H9 (cell line): Measurements from ENCODE around the gene SAMM50. TPM values are rescaled to one million over a fixed set of nuclear protein-coding genes. Genes with fewer than 3 reads are reported as not detected.

Source experiments
- DNase-seq: peaks from one replicate; pipeline ENCODE4 v3.0.0-alpha.2; 2017
- H2AFZ ChIP-seq: one replicate; pipeline ENCODE4 v1.6.1; 2013; ENCODE audit warnings: mild to moderate bottlenecking, low read length, control low read depth, moderate library complexity
- H2AK5ac ChIP-seq: 2 replicates; pipeline ENCODE4 v1.6.1; 2013; ENCODE audit warnings: low read length, control low read depth, mixed read lengths; ENCODE audit not compliant: insufficient read length
- H2BK120ac ChIP-seq: one replicate; pipeline ENCODE4 v1.6.1; 2013; ENCODE audit warnings: low read depth, mild to moderate bottlenecking, low read length, control low read depth, inconsistent platforms; ENCODE audit not compliant: poor library complexity, severe bottlenecking
- H2BK12ac ChIP-seq: 2 replicates; pipeline ENCODE4 v1.6.1; 2013; ENCODE audit warnings: low read length, control low read depth, mixed read lengths, low read depth; ENCODE audit not compliant: insufficient read length
- H2BK15ac ChIP-seq: 2 replicates; pipeline ENCODE4 v1.6.1; 2013; ENCODE audit warnings: low read depth, low read length, control low read depth
- H2BK20ac ChIP-seq: one replicate; pipeline ENCODE4 v1.6.1; 2013; ENCODE audit warnings: low read depth, mild to moderate bottlenecking, low read length, control low read depth, inconsistent platforms; ENCODE audit not compliant: poor library complexity, severe bottlenecking
- H2BK5ac ChIP-seq: 2 replicates; pipeline ENCODE4 v1.6.1; 2013; ENCODE audit warnings: low read length, control low read depth, mixed read lengths; ENCODE audit not compliant: insufficient read length
- H3K14ac ChIP-seq: 2 replicates; pipeline ENCODE4 v1.6.1; 2013; ENCODE audit warnings: low read length, control low read depth; ENCODE audit not compliant: insufficient read depth
- H3K18ac ChIP-seq: 2 replicates; pipeline ENCODE4 v1.6.1; 2013; ENCODE audit warnings: low read depth, mild to moderate bottlenecking, mixed read lengths, low read length, control low read depth; ENCODE audit not compliant: insufficient read length
- H3K23ac ChIP-seq: 2 replicates; pipeline ENCODE4 v1.6.1; 2013; ENCODE audit warnings: low read length, control low read depth, mixed read lengths, low read depth; ENCODE audit not compliant: insufficient read length
- H3K23me2 ChIP-seq: 2 replicates; pipeline ENCODE4 v1.6.1; 2013; ENCODE audit warnings: low read depth, mild to moderate bottlenecking, mixed read lengths, low read length, control low read depth; ENCODE audit not compliant: insufficient read length, poor library complexity, severe bottlenecking
- H3K27ac ChIP-seq: 2 replicates; pipeline ENCODE4 v1.5.1; 2013; ENCODE audit warnings: low read length, control low read depth, mixed read lengths, low read depth; ENCODE audit not compliant: insufficient read length
- H3K27me3 ChIP-seq: 2 replicates; pipeline ENCODE4 v1.6.1; 2013; ENCODE audit warnings: low read length, control low read depth, inconsistent platforms; ENCODE audit not compliant: insufficient read depth
- H3K4ac ChIP-seq: 2 replicates; pipeline ENCODE4 v1.6.1; 2013; ENCODE audit warnings: low read depth, mild to moderate bottlenecking, control low read depth, inconsistent platforms, low read length, moderate library complexity
- H3K4me1 ChIP-seq: 2 replicates; pipeline ENCODE4 v1.6.1; 2013; ENCODE audit warnings: low read length, control low read depth, inconsistent platforms; ENCODE audit not compliant: insufficient read depth
- H3K4me2 ChIP-seq: 2 replicates; pipeline ENCODE4 v1.6.1; 2013; ENCODE audit warnings: low read length, control low read depth, mixed read lengths; ENCODE audit not compliant: insufficient read length, insufficient read depth
- H3K56ac ChIP-seq: 2 replicates; pipeline ENCODE4 v1.6.1; 2013; ENCODE audit warnings: low read depth, mild to moderate bottlenecking, mixed read lengths, low read length, control low read depth; ENCODE audit not compliant: insufficient read length
- H3K79me1 ChIP-seq: 2 replicates; pipeline ENCODE4 v1.6.1; 2013; ENCODE audit warnings: low read depth, mild to moderate bottlenecking, moderate library complexity, low read length, control low read depth, inconsistent platforms; ENCODE audit not compliant: insufficient read depth, poor library complexity, severe bottlenecking
- H3K79me2 ChIP-seq: 2 replicates; pipeline ENCODE4 v1.6.1; 2013; ENCODE audit warnings: low read length, control low read depth, inconsistent platforms; ENCODE audit not compliant: insufficient read depth
- H3K9ac ChIP-seq: 2 replicates; pipeline ENCODE4 v1.6.1; 2013; ENCODE audit warnings: low read length, control low read depth, mixed read lengths; ENCODE audit not compliant: insufficient read length; ENCODE audit errors: extremely low read depth
- H3K9me3 ChIP-seq: one replicate; pipeline ENCODE4 v1.6.1; 2013; ENCODE audit warnings: low read depth, low read length, inconsistent platforms; ENCODE audit not compliant: control insufficient read depth
- H3T11ph ChIP-seq: one replicate; pipeline ENCODE4 v1.6.1; 2013; ENCODE audit warnings: mild to moderate bottlenecking, low read length, control low read depth, inconsistent platforms
- H4K20me1 ChIP-seq: one replicate; pipeline ENCODE4 v1.6.1; 2013; ENCODE audit not compliant: control insufficient read depth, insufficient read length, insufficient read depth
- H4K5ac ChIP-seq: 2 replicates; pipeline ENCODE4 v1.6.1; 2013; ENCODE audit warnings: low read depth, mild to moderate bottlenecking, mixed read lengths, low read length, control low read depth; ENCODE audit not compliant: insufficient read length
- H4K8ac ChIP-seq: replicated peaks from 2 replicates; pipeline ENCODE4 v1.6.1; 2013; ENCODE audit warnings: low read length, control low read depth, mixed read lengths, low read depth; ENCODE audit not compliant: insufficient read length
- H4K91ac ChIP-seq: 2 replicates; pipeline ENCODE4 v1.6.1; 2013; ENCODE audit warnings: low read depth, mild to moderate bottlenecking, moderate library complexity, mixed read lengths, low read length, control low read depth; ENCODE audit not compliant: insufficient read length
- H3K27ac Mint-ChIP-seq, 3 experiments: 2 replicates in 2 of 3; 3 replicates in 1 of 3; pipeline ENCODE4 v1.8.0; 2020 to 2021; ENCODE audit warnings: mixed read lengths in 3 of 3, mild to moderate bottlenecking in 1 of 3, moderate library complexity in 1 of 3
- H3K27me3 Mint-ChIP-seq: 2 replicates; pipeline ENCODE4 v1.8.0; 2021; ENCODE audit warnings: low read depth, mild to moderate bottlenecking, moderate library complexity, mixed read lengths
- H3K36me3 Mint-ChIP-seq, 3 experiments: 2 replicates in 2 of 3; 3 replicates in 1 of 3; pipeline ENCODE4 v1.8.0; 2020 to 2021; ENCODE audit warnings: low read depth in 3 of 3, mixed read lengths in 3 of 3; ENCODE audit not compliant: insufficient read depth in 1 of 3
- H3K4me1 Mint-ChIP-seq, 2 experiments: 2 replicates each; pipeline ENCODE4 v1.8.0; 2020; ENCODE audit warnings: mixed read lengths in 2 of 2
- H3K4me3 Mint-ChIP-seq, 2 experiments: 2 replicates in 1 of 2; 3 replicates in 1 of 2; pipeline ENCODE4 v1.8.0; 2020 to 2021; ENCODE audit warnings: mild to moderate bottlenecking in 2 of 2, mixed read lengths in 2 of 2, moderate library complexity in 1 of 2
- H3K9me3 Mint-ChIP-seq, 2 experiments: 2 replicates in 1 of 2; 3 replicates in 1 of 2; pipeline ENCODE4 v1.8.0; 2020; ENCODE audit warnings: mild to moderate bottlenecking in 2 of 2, mixed read lengths in 2 of 2, moderate library complexity in 1 of 2
- WGBS: extraction: QIAGEN DNeasy Blood & Tissue Kit; methylation state at CpG from one replicate; pipeline ENCODE4 v1.1.7; 2013; ENCODE audit warnings: missing lambda C conversion rate, low lambda C conversion rate, mixed read lengths; ENCODE audit not compliant: insufficient read length; ENCODE audit errors: extremely low coverage; 5-methylcytosine and 5-hydroxymethylcytosine counted together
- total RNA-seq: library from RNA; stranded (reverse); gene quantifications from 2 replicates; pipeline ENCODE4 v1.2.1, GENCODE V29; 2021
- TF ChIP-seq, protein P1 (sequence below): fragments of 200-600 bp; sonication (generic); conservative IDR thresholded peaks from 3 replicates; pipeline ENCODE4 v1.8.0; 2021; ENCODE audit warnings: antibody characterized with exemption, mild to moderate bottlenecking

Gene SAMM50
- total RNA-seq, 1 experiment from 2014 or later: 57.2 TPM

- Histone ChIP-seq H3K9ac (no peak overlapping the region), H4K8ac (no peak overlapping the region), H3K23me2 (no peaks in the 10 kb centered on the region), H2BK15ac (no peak overlapping the region), H3K27me3 (no peaks in the 10 kb centered on the region), H3K9me3 (no peaks in the 10 kb centered on the region), H3K56ac (no peak overlapping the region), H3K18ac (no peak overlapping the region), H2BK20ac (no peak overlapping the region), H4K91ac (no peak overlapping the region), H2AFZ (no peak overlapping the region), H3K4me1 (no peaks in the 10 kb centered on the region), H3K4me2 (no peak overlapping the region), H3K23ac (no peak overlapping the region), H4K20me1 (no peaks in the 10 kb centered on the region), H2BK12ac (no peak overlapping the region), H4K5ac (no peak overlapping the region), H3K4ac (no peak overlapping the region), H3T11ph (no peak overlapping the region), H3K79me1 (no peaks in the 10 kb centered on the region), H2BK5ac (no peak overlapping the region), H2AK5ac (no peak overlapping the region), H3K14ac (no peak overlapping the region), H3K27ac (no peak overlapping the region), H2BK120ac (no peak overlapping the region), H3K79me2 (no peaks in the 10 kb centered on the region)
- Mint-ChIP-seq H3K4me1 (no peaks in the 10 kb centered on the region), H3K36me3 (peaks cover 37 to 77% (median 61%) of the 10 kb centered on the region in 3 experiments; a peak in 6 of 7 replicates), H3K9me3 (no peaks in the 10 kb centered on the region; a peak in 1 of 5 replicates), H3K27me3 (no peaks in the 10 kb centered on the region), H3K27ac (0 out of 7 replicates have a peak overlapping the region, but pooled peaks of 1 of the 3 experiments have one; percentile 14), H3K4me3 (no peak overlapping the region)
- TF ChIP-seq, protein P1, sequence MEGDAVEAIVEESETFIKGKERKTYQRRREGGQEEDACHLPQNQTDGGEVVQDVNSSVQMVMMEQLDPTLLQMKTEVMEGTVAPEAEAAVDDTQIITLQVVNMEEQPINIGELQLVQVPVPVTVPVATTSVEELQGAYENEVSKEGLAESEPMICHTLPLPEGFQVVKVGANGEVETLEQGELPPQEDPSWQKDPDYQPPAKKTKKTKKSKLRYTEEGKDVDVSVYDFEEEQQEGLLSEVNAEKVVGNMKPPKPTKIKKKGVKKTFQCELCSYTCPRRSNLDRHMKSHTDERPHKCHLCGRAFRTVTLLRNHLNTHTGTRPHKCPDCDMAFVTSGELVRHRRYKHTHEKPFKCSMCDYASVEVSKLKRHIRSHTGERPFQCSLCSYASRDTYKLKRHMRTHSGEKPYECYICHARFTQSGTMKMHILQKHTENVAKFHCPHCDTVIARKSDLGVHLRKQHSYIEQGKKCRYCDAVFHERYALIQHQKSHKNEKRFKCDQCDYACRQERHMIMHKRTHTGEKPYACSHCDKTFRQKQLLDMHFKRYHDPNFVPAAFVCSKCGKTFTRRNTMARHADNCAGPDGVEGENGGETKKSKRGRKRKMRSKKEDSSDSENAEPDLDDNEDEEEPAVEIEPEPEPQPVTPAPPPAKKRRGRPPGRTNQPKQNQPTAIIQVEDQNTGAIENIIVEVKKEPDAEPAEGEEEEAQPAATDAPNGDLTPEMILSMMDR: no peak
- no CpG with 5 or more reads among the region's 7 CpGs for WGBS
- no peak for DNase-seq
Observed at GRCh38 chr22:43980579-43980978, 25.3 kb downstream of the SAMM50 start.
